HepG2 (cell line): ENCODE measurements around the gene MYEOV. TPM values are rescaled to one million over a fixed set of nuclear protein-coding genes. Genes with fewer than 3 reads are reported as not detected.

Experiments
- ATAC-seq: fragments of 200-7000 bp; cut with Tn5 transposase; 3 replicates; pipeline ENCODE4 v1.9.1; 2020; ENCODE audit warnings: mild to moderate bottlenecking, moderate library complexity
- BruUV-seq: library from RNA; stranded (reverse); fragments of 400-500 nt; replicated peaks from 2 replicates; lab custom pipeline; 2021; lab: Mats Ljungman, UMichigan
- CTCF ChIA-PET: fragments of 300-600 bp; formaldehyde crosslinking; extraction: SDS; loops from one replicate; lab custom pipeline; 2021; ENCODE audit warnings: low total read pairs, inconsistent platforms, low intra/inter-chr PET ratio; lab: Yijun Ruan, JAX
- POLR2A ChIA-PET: fragments of 350-600 bp; sonication (Branson Sonifier 250); formaldehyde crosslinking; loops from one replicate; lab custom pipeline; 2020; ENCODE audit warnings: antibody characterized with exemption, inconsistent platforms; lab: Yijun Ruan, JAX
- DNase-seq: peaks from one replicate; pipeline ENCODE4 v3.0.0-alpha.2; 2015; ENCODE audit warnings: low spot score
- FAIRE-seq: peaks from 3 replicates; lab custom pipeline; 2011; peaks lifted over from hg19 to GRCh38; lab: Jason Lieb, UNC
- H2AFZ ChIP-seq: one replicate; pipeline ENCODE4 v1.6.1; 2011; ENCODE audit warnings: low read length, inconsistent platforms
- H3K27ac ChIP-seq: fragments of 300-600 bp; 3 replicates; pipeline ENCODE4 v1.8.0; 2011; ENCODE audit warnings: mixed run types, mild to moderate bottlenecking, mixed read lengths, low read length, inconsistent platforms; ENCODE audit not compliant: insufficient read depth; ENCODE audit errors: extremely low read length
- H3K27me3 ChIP-seq, 2 experiments: fragments of 200-600 bp in 1 of 2; 2 replicates in 1 of 2; 3 replicates in 1 of 2; pipeline versions ENCODE4 v1.6.0 to v1.8.0; 2011; ENCODE audit warnings: low read length in 2 of 2, mild to moderate bottlenecking in 2 of 2, moderate library complexity in 2 of 2, inconsistent platforms in 1 of 2; ENCODE audit not compliant: insufficient read depth in 2 of 2, control insufficient read depth in 1 of 2
- H3K36me3 ChIP-seq, 2 experiments: fragments of 200-600 bp in 1 of 2; replicated peaks in 1 of 2; 2 replicates in 1 of 2; 3 replicates in 1 of 2; pipeline versions ENCODE4 v1.5.1 to v1.8.0; 2011; ENCODE audit warnings: low read length in 2 of 2, inconsistent platforms in 1 of 2; ENCODE audit not compliant: insufficient read depth in 2 of 2, control insufficient read depth in 1 of 2
- H3K4me1 ChIP-seq: 2 replicates; pipeline ENCODE4 v1.5.1; 2012; ENCODE audit warnings: low read length, inconsistent platforms; ENCODE audit not compliant: insufficient read depth
- H3K4me2 ChIP-seq: 2 replicates; pipeline ENCODE4 v1.6.0; 2011; ENCODE audit warnings: low read depth, low read length, inconsistent platforms
- H3K4me3 ChIP-seq, 3 experiments: fragments of 200-600 bp in 1 of 3; sonication (generic), shearing (Covaris generic) in 1 of 3; replicated peaks in 1 of 3; 2 replicates each; pipeline ENCODE4 v1.5.1; 2011 to 2016; ENCODE audit warnings: low read length in 3 of 3, inconsistent platforms in 2 of 3, low read depth in 2 of 3, mild to moderate bottlenecking in 2 of 3, control low read depth in 1 of 3, mixed read lengths in 1 of 3; ENCODE audit not compliant: insufficient read depth in 1 of 3
- H3K79me2 ChIP-seq: one replicate; pipeline ENCODE4 v1.6.1; 2011; ENCODE audit warnings: low read length, inconsistent platforms; ENCODE audit not compliant: insufficient read depth
- H3K9ac ChIP-seq: 2 replicates; pipeline ENCODE4 v1.6.0; 2011; ENCODE audit warnings: mild to moderate bottlenecking, low read depth, low read length, inconsistent platforms; ENCODE audit not compliant: insufficient read depth
- H3K9me3 ChIP-seq: 2 replicates; pipeline ENCODE4 v1.5.1; 2012; ENCODE audit warnings: mild to moderate bottlenecking, low read length
- H4K20me1 ChIP-seq: 2 replicates; pipeline ENCODE4 v1.6.0; 2011; ENCODE audit warnings: inconsistent platforms, mild to moderate bottlenecking, low read length, moderate library complexity; ENCODE audit not compliant: insufficient read depth
- GZF1 ChIP-seq: sonication (generic); formaldehyde crosslinking; IDR thresholded peaks from 2 replicates; pipeline ENCODE4 v1.5.1; 2020; ENCODE audit warnings: mild to moderate bottlenecking, missing genetic modification reagents
- HIVEP1 ChIP-seq: sonication (generic); formaldehyde crosslinking; IDR thresholded peaks from 2 replicates; pipeline ENCODE4 v1.4.0; 2020; ENCODE audit warnings: mild to moderate bottlenecking, missing genetic modification reagents
- KLF6 ChIP-seq: IDR thresholded peaks from 2 replicates; pipeline ENCODE4 v1.8.0; 2016; ENCODE audit warnings: missing biosample characterization, missing genetic modification reagents
- SUZ12 ChIP-seq: fragments of 150-350 bp; IDR thresholded peaks from 2 replicates; pipeline ENCODE4 v1.6.1; 2014; ENCODE audit warnings: low read depth, low read length
- THAP7 ChIP-seq: sonication (generic); formaldehyde crosslinking; IDR thresholded peaks from 2 replicates; pipeline ENCODE4 v1.8.1; 2023; ENCODE audit warnings: mild to moderate bottlenecking, missing genetic modification reagents
- ZKSCAN5 ChIP-seq: sonication (generic); formaldehyde crosslinking; IDR thresholded peaks from 2 replicates; pipeline ENCODE4 v1.5.1; 2020; ENCODE audit warnings: mild to moderate bottlenecking, missing genetic modification reagents
- ZNF142 ChIP-seq: sonication (generic); formaldehyde crosslinking; IDR thresholded peaks from 2 replicates; pipeline ENCODE4 v1.4.0; 2020; ENCODE audit warnings: missing genetic modification reagents
- ZNF318 ChIP-seq: sonication (generic); formaldehyde crosslinking; IDR thresholded peaks from 2 replicates; pipeline ENCODE4 v1.4.0; 2020; ENCODE audit warnings: mild to moderate bottlenecking, missing genetic modification reagents
- ZNF850 ChIP-seq: sonication (generic); formaldehyde crosslinking; conservative IDR thresholded peaks from 2 replicates; pipeline ENCODE4 v1.9.0; 2021; ENCODE audit warnings: mild to moderate bottlenecking, missing genetic modification reagents
- WGBS: methylation state at CpG from one replicate; pipeline ENCODE4 v1.1.6; 2017; ENCODE audit warnings: low lambda C conversion rate; 5-methylcytosine and 5-hydroxymethylcytosine counted together
- in situ Hi-C: cut with HindIII; loops from 2 replicates; pipeline ENCODE4 v1.10.0; 2017; ENCODE audit warnings: low pct_unique_long_range_greater_than_20kb; ENCODE audit not compliant: extremely low pct_ligation_motif_present
- intact Hi-C: fragments of 100-400 bp; cut with micrococcal nuclease; formaldehyde crosslinking; loops from one replicate; pipeline ENCODE4 v1.10.0; 2022; ENCODE audit not compliant: unreplicated experiment
- polyA plus RNA-seq, 8 experiments: library from polyadenylated mRNA; depleted of rRNA in 3 of 8; stranded (reverse) in 7 of 8; unstranded in 1 of 8; fragments of >200 nt; fragmentation: Illumina TruSeq in 4 of 8; extraction: Trizol in 4 of 8; gene quantifications; 2 replicates each; pipeline versions ENCODE4 v1.2.1 to v1.2.3, GENCODE V29; 2011 to 2016; ENCODE audit warnings: low read depth in 4 of 8, missing spikeins in 1 of 8, mixed read lengths in 1 of 8; ENCODE audit not compliant: insufficient read depth in 1 of 8
- total RNA-seq, 5 experiments: library from RNA; depleted of rRNA; stranded (reverse); fragments of >200 nt; fragmentation: Illumina TruSeq; extraction: Trizol; gene quantifications; 2 replicates each; pipeline ENCODE4 v1.2.3, GENCODE V29; 2016; ENCODE audit warnings: low read depth in 1 of 5

The MYEOV gene
- total and polyA plus RNA-seq, 2 of the 13 experiments (the other 11 are each of a cell fraction or from before 2014, with no cell fraction given) = 0.33 to 1.8 TPM

- TF ChIP-seq THAP7 = no peak
- TF ChIP-seq ZNF142 (CRISPR knock-in tag) = no peak
- TF ChIP-seq ZKSCAN5 (CRISPR knock-in tag) = no peak
- TF ChIP-seq, all 625 proteins: peak for 0
Observed at GRCh38 chr11:69280994-69281393, 13.0 kb upstream of the MYEOV start (continued).

- Histone ChIP-seq H3K27ac (no peak overlapping the region), H3K79me2 (no peaks in the 10 kb centered on the region), H3K9ac (no peak overlapping the region), H2AFZ (no peak overlapping the region), H3K4me2 (no peak overlapping the region), H3K4me3 (no peak overlapping the region), H3K9me3 (no peaks in the 10 kb centered on the region), H3K36me3 (no peaks in the 10 kb centered on the region), H4K20me1 (no peaks in the 10 kb centered on the region), H3K27me3 (peaks cover 5 to 20% of the 10 kb centered on the region in 2 experiments; a peak in 4 of 5 replicates), H3K4me1 (peaks cover 10% of the 10 kb centered on the region)
- intact Hi-C loops (no loop called here), in situ Hi-C loops (no loop called here)
- FAIRE-seq = no peak
- ChIA-PET CTCF (no interaction called here), POLR2A (no interaction called here)
- no TSS peak for BruUV-seq
- WGBS = 47% methylated on average over 8 of the region's 10 CpGs
- no peak for DNase-seq
- ATAC-seq = no peak
- no peak for TF ChIP-seq ZNF318 (CRISPR knock-in tag)
- TF ChIP-seq HIVEP1 (CRISPR knock-in tag) = no peak
- TF ChIP-seq ZNF850 = no peak
- TF ChIP-seq KLF6 (CRISPR knock-in tag) = no peak
- TF ChIP-seq SUZ12 = no peak
- no peak for TF ChIP-seq GZF1 (CRISPR knock-in tag)
Observed at GRCh38 chr11:69283446-69283845, 10.5 kb upstream of the MYEOV start.
